WI38 (cell line): Measurements from ENCODE around the gene GSX2.
"Not testable (repeated sequence)": the region's sequence is repeated elsewhere in the genome, so short reads cannot be mapped to it uniquely, and the experiment has no call there.

Experiments
- H3K4me3 ChIP-seq: 2 replicates; pipeline ENCODE4 v1.5.1; 2011; ENCODE audit warnings: low read depth, mild to moderate bottlenecking, control low read depth, low read length
- CTCF ChIP-seq: IDR thresholded peaks from 2 replicates; pipeline ENCODE4 v1.5.1; 2012; ENCODE audit warnings: low read depth, mild to moderate bottlenecking, control low read depth, low read length

The GSX2 gene

GRCh38 chr4:54107951-54108748 is 8.2 kb downstream of the GSX2 start:
- H3K4me3 ChIP-seq: no peak overlapping the region
- TF ChIP-seq CTCF: no peak

- TF ChIP-seq CTCF: no peak
- no peak overlapping the region for H3K4me3 ChIP-seq
Observed at GRCh38 chr4:54109241-54110018, 9.5 kb downstream of the GSX2 start.

- H3K4me3 ChIP-seq: no peak overlapping the region
- TF ChIP-seq CTCF: no peak
Observed at GRCh38 chr4:54110019-54110416, 10.1 kb downstream of the GSX2 start.

GRCh38 chr4:54113206-54113605 is 13.2 kb downstream of the GSX2 start:
- H3K4me3 ChIP-seq: not testable (repeated sequence)

GRCh38 chr4:54116246-54116645 is 16.3 kb downstream of the GSX2 start:
- H3K4me3 ChIP-seq: not testable (repeated sequence)

- TF ChIP-seq CTCF: no peak
- H3K4me3 ChIP-seq: no peak overlapping the region
Observed at GRCh38 chr4:54118850-54119589, 19.1 kb downstream of the GSX2 start.

GRCh38 chr4:54120518-54120917 is 20.6 kb downstream of the GSX2 start:
- H3K4me3 ChIP-seq: no peak overlapping the region
- TF ChIP-seq CTCF: no peak

- no peak overlapping the region for H3K4me3 ChIP-seq
- no peak for TF ChIP-seq CTCF
Observed at GRCh38 chr4:54127660-54128059, 27.7 kb downstream of the GSX2 start.

GRCh38 chr4:54128694-54129093 is 28.7 kb downstream of the GSX2 start:
- H3K4me3 ChIP-seq: not testable (repeated sequence)
